ENCODE results near the gene ZMYND10. TPM values are rescaled to one million over a fixed set of nuclear protein-coding genes. Genes with fewer than 3 reads are reported as not detected.

ZMYND10 gene
- total and polyA plus RNA-seq, 2 donors (not counting 1 experiment from before 2014, with no cell fraction given) = 0.32 to 0.83 TPM

- Histone ChIP-seq H2AFZ (ENCODE audit: low read length) (no peak overlapping the region), H3K36me3 (ENCODE audit: control insufficient read depth, insufficient read depth, low read length) (no peaks in the 10 kb centered on the region), H3K4me2 (ENCODE audit: extremely low read depth, insufficient read depth, low read length) (no peak overlapping the region), H3K9ac (ENCODE audit: insufficient read depth, low read length) (no peak overlapping the region), H3K27ac (ENCODE audit: insufficient read depth, low read length) (no peak overlapping the region), H3K4me3 (replicated peaks in 1 of 4; ENCODE audit: control extremely low read depth in 1 of 4, insufficient read depth in 1 of 4, low read depth in 3 of 4, low read length in 4 of 4) (no peak overlapping the region), H4K20me1 (ENCODE audit: control insufficient read depth, extremely low read depth, insufficient read depth, low read length) (no peaks in the 10 kb centered on the region), H3K4me1 (ENCODE audit: control insufficient read depth, extremely low read depth, insufficient read depth, low read length) (no peaks in the 10 kb centered on the region), H3K9me3 (ENCODE audit: control insufficient read depth, insufficient read depth, low read depth, low read length) (no peaks in the 10 kb centered on the region), H3K79me2 (ENCODE audit: control insufficient read depth, insufficient read depth, low read length) (no peaks in the 10 kb centered on the region), H3K27me3 (ENCODE audit: control insufficient read depth, insufficient read depth, low read length) (no peaks in the 10 kb centered on the region)
- no peak for TF ChIP-seq EZH2 (IDR thresholded peaks at IDR 0.05; ENCODE audit: low read length, missing control alignments)
- TF ChIP-seq CTCF (conservative IDR thresholded peaks at IDR 0.05 in 1 of 2, IDR thresholded peaks at IDR 0.05 in 1 of 2; ENCODE audit: low read depth in 1 of 2, low read length in 2 of 2) = no peak
- no peak for DNase-seq (ENCODE audit: low read depth in 2 of 2)
These were observed 45.1 kb upstream of the ZMYND10 start for GRCh38 chr3:50390508-50391224.

- H3K9me3 ChIP-seq (ENCODE audit: control insufficient read depth, insufficient read depth, low read depth, low read length) = no peaks in the 10 kb centered on the region
- no peak overlapping the region for H2AFZ ChIP-seq (ENCODE audit: low read length)
- no peak overlapping the region for H3K4me2 ChIP-seq (ENCODE audit: extremely low read depth, insufficient read depth, low read length)
- TF ChIP-seq CTCF (conservative IDR thresholded peaks at IDR 0.05 in 1 of 2, IDR thresholded peaks at IDR 0.05 in 1 of 2; ENCODE audit: low read depth in 1 of 2, low read length in 2 of 2) = no peak
- TF ChIP-seq EZH2 (IDR thresholded peaks at IDR 0.05; ENCODE audit: low read length, missing control alignments) = no peak
- DNase-seq (ENCODE audit: low read depth in 2 of 2) = no peak
- no peak overlapping the region for H3K27ac ChIP-seq (ENCODE audit: insufficient read depth, low read length)
- H3K4me1 ChIP-seq (ENCODE audit: control insufficient read depth, extremely low read depth, insufficient read depth, low read length) = no peaks in the 10 kb centered on the region
- no peak overlapping the region for H3K4me3 ChIP-seq (replicated peaks in 1 of 4; ENCODE audit: control extremely low read depth in 1 of 4, insufficient read depth in 1 of 4, low read depth in 3 of 4, low read length in 4 of 4)
- H3K27me3 ChIP-seq (ENCODE audit: control insufficient read depth, insufficient read depth, low read length) = no peaks in the 10 kb centered on the region
- no peaks in the 10 kb centered on the region for H3K36me3 ChIP-seq (ENCODE audit: control insufficient read depth, insufficient read depth, low read length)
- no peak overlapping the region for H3K9ac ChIP-seq (ENCODE audit: insufficient read depth, low read length)
- H3K79me2 ChIP-seq (ENCODE audit: control insufficient read depth, insufficient read depth, low read length) = no peaks in the 10 kb centered on the region
- H4K20me1 ChIP-seq (ENCODE audit: control insufficient read depth, extremely low read depth, insufficient read depth, low read length) = no peaks in the 10 kb centered on the region
These were observed 43.9 kb upstream of the ZMYND10 start for GRCh38 chr3:50389414-50389767.

GRCh38 chr3:50388720-50389413 is 43.3 kb upstream of the ZMYND10 start:
- Histone ChIP-seq H3K4me3 (replicated peaks in 1 of 4; ENCODE audit: control extremely low read depth in 1 of 4, insufficient read depth in 1 of 4, low read depth in 3 of 4, low read length in 4 of 4) (no peak overlapping the region), H4K20me1 (ENCODE audit: control insufficient read depth, extremely low read depth, insufficient read depth, low read length) (no peaks in the 10 kb centered on the region), H3K27ac (ENCODE audit: insufficient read depth, low read length) (no peak overlapping the region), H3K4me2 (ENCODE audit: extremely low read depth, insufficient read depth, low read length) (no peak overlapping the region), H3K9ac (ENCODE audit: insufficient read depth, low read length) (no peak overlapping the region), H3K4me1 (ENCODE audit: control insufficient read depth, extremely low read depth, insufficient read depth, low read length) (no peaks in the 10 kb centered on the region), H2AFZ (ENCODE audit: low read length) (no peak overlapping the region), H3K9me3 (ENCODE audit: control insufficient read depth, insufficient read depth, low read depth, low read length) (no peaks in the 10 kb centered on the region), H3K79me2 (ENCODE audit: control insufficient read depth, insufficient read depth, low read length) (no peaks in the 10 kb centered on the region), H3K36me3 (ENCODE audit: control insufficient read depth, insufficient read depth, low read length) (no peaks in the 10 kb centered on the region), H3K27me3 (ENCODE audit: control insufficient read depth, insufficient read depth, low read length) (no peaks in the 10 kb centered on the region)
- peak in 1 of 2 donors; percentile 44 for DNase-seq (ENCODE audit: low read depth in 2 of 2)
- TF ChIP-seq EZH2 (IDR thresholded peaks at IDR 0.05; ENCODE audit: low read length, missing control alignments) = no peak
- no peak for TF ChIP-seq CTCF (conservative IDR thresholded peaks at IDR 0.05 in 1 of 2, IDR thresholded peaks at IDR 0.05 in 1 of 2; ENCODE audit: low read depth in 1 of 2, low read length in 2 of 2)
